Hypothalamus (tissue), 51 donors: ENCODE measurements around the gene PLPP6.

ENCODE experiments used
- DNase-seq, 51 donors: peaks; one replicate each; lab custom pipeline; 2025; lab: John Stamatoyannopoulos, UW

Gene PLPP6

DNA sequence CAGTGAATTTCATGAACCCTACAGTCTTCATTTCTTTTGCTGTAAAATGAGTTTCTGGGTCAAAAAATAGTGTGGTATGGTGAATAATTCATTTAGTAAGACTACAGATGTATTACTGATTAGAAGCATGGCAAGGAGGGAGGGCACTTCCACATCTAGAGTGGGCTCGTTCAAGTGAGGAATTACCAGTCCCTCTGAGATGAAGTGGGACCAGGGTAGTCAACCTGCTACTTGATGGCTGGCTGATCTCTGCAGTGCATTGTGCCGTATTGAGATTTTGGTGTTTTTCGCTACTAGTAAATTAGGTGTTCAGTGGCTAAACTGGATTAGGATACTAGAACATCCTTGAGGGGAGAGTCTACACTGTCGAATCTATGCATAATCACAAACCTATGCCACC lies 28.1 kb downstream of the PLPP6 start:
- no peak for DNase-seq

DNA sequence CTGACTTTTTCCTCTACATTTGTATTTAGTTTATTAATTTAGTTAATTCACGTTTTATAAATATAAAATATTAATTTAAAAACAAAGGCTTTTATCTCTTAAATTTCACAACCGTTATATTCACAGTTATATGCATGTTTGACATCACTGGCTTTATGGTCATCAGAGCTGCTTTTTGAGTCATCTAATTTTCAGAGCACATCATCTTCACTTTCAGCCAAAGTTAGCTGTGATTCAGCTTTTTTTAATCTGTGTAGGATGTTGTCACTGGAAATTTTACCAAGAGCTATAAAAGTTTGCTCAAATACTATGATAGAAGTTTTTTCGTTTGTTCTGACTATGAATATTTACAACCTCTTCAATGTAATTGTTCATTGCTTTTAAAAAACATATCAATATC lies 29.7 kb downstream of the PLPP6 start:
- DNase-seq = no peak

DNA sequence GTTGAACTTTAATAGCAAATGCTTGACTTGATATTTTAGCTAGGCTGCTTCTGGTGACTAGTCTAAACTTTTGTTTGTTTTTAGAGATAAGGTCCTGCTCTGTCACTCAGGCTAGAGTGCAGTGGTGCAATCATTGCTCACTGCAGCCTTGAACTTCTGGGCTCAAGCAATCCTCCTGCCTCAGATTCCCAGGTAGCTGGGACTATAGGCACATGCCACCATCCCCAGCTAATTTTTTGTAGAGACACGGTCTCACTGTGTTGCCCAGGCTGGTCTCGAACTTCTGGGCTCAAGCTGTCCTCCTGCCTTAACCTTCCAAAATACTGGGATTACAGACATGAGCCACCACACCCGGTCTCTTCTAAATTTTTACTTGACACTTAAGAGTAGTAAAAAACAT lies 38.0 kb downstream of the PLPP6 start:
- DNase-seq = no peak

DNA sequence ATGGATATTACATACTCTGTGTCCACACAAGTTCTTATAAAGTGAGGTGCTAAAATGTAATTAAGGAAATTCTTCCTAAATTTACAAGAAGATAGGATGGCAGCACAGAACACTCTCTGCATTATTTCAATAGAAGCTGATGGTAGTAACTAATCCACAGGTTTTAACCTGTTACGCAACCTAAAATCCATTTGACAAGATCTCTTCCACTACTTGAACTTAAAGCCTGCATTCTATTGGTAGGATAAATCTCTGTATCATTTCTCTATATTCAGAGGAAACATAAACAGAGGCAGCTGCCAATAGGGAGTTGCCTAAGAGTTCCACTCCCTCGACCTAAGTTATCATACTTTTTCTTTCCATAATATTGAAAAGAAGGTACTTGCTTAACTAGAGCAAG lies 38.8 kb downstream of the PLPP6 start:
- no peak for DNase-seq

DNA sequence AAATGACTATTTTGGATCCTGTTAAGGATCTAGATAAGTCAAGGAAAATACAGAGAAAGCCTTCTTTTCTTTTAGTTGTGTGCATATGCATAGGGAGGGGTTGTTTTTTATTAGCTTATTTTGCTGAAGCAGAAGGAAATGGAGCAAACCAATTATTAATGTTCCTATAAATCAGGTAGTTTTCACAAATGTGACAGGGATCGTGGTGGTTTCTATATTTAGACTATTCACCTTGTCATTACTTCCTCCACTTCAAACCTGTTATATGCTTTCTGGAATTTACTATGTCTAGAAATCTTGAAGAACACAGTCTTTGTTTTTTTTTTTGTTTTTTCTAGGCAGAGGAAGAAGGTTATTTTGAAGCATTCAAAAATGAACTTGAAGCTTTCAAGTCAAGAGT lies 39.4 kb downstream of the PLPP6 start:
- DNase-seq = no peak

DNA sequence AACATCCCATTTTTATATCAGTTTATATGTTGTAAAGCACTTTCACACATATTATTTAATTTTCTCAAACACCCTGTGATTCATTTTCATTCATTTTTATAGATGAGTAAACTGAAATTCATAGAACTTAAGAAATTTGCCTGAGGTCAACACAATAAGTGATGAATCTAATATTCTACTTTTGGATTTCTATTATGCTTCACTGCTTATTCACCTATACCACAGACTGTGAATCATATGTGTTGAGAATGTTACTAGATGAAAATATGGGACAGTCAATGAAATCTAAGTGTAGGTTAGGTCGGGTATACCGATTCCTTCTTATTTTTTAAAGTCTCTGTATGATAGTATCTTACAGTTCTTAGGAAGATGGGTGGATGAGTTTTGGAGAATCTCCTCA lies 42.0 kb downstream of the PLPP6 start:
- no peak for DNase-seq

DNA sequence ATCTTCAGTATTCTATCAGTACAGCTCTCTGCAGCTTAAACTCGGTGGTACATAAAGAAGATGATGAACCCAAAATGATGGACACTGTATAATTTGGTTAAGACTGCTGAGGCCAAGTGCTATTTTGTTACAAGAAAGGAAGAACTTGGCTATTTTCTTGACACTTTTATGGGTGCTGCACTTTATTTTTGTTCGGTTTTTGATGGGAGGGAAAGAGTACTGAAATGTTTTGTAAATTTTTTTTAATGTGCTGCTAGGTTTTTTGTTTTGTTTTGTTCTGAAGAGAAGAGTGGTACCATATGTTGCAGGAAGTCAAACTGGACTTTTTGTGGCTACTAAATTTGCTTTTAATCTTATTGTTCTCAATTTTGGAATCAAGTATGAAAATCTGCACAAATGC lies 43.9 kb downstream of the PLPP6 start:
- no peak for DNase-seq

DNA sequence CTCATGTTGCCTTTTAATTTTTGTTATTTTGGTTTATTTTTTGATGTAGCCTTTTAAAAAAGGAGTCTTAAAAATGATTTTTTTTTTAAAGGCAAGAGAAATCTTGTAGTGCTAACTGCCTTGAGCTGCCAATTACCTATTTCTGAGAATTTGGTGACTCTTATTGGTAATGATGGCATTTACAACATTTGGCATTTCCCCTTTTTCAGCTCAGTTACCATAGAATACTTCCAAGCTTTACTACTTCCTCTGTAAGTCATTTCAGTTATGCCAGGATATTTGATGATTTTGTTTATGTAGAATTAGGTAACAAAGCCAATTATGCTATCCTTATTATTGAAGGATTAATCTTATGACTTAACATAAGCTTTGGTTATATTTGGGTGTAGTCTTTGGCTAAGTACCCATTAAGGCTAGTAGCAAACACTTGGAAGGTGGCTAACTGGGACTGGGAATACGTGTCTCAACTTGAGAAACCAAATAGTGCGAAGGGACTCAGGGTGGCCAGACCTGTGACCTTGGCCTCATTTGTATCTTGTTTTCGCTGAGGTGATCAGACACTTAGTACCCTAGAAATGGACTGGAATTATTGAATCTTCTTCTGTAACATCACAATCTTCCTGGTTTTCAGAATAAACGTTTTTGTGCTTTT lies 45.0 kb downstream of the PLPP6 start:
- no peak for DNase-seq

DNA sequence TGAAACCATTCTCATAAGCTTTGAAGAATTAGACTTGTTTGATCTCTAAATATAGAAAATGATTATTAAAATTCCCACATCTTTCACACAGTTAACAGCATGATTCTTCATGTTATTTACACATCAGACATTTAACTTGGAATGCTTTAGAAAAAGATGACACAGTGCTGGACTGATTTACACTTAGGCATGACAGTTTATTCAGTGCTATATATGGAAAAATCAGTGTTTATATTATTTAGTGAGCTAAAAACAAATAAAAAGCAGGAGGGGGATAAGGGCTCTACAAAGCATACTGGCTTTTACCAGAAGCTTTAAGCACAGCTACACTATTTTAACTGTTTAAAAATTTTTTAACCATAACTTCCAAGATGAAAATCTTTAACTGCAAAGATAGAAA lies 47.3 kb downstream of the PLPP6 start:
- no peak for DNase-seq

DNA sequence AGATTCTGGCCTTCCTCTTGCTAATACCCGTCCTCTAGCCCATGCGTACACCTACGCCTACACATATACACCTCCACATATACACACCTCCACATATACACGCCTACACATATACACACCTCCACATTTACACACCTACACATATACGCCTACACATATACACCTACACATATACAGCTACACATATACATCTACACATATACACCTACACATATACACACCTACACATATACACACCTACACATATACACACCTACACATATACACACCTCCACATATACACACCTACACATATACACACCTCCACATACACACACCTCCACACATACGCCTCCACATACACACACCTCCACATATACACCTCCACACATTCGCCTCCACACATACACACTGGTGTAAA lies 51.8 kb downstream of the PLPP6 start:
- DNase-seq = no peak

DNA sequence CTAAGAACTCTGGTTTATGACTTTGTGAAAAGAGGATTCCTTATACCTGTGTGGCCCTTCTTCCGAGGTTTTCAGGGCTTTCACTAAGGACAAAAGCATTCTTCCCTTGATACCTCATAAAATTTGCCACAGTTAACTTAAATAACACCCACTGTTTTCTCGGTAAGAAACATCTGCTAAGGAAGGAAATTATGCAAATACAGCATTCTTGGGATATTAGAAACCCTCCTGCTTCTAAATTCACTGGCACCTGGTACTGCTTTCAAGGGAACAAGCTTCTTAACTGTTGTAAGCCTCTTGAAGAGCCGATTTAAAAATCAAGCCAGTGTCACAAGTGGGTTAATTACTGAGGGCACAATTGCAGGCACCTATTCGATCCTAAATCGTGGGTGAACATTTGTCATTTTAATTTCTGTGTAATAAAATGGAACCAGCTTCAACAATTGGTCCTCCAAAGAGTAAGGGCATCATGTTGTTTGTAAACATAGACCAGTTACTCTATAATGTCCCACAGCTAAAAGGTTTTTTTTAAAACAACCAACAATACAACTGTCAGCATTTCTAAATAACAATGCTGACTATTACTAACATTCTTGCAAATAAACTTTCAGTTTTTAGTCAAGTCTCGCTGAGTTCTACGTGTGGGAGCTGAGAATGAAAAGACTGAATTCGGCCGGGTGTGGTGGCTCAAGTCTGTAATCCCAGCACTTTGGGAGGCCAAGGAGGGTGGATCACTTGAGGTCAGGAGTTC lies 52.3 kb downstream of the PLPP6 start:
- no peak for DNase-seq
